ENCODE measurements around the gene ACOT7.

- TF ChIP-seq THRA (CRISPR knock-in tag; IDR thresholded peaks at IDR 0.05; ENCODE audit: borderline replicate concordance) (no peak), ZNF780A (CRISPR knock-in tag; IDR thresholded peaks at IDR 0.05) (no peak), GLMP (CRISPR knock-in tag; IDR thresholded peaks at IDR 0.05; ENCODE audit: borderline replicate concordance) (no peak), HDAC2 (CRISPR knock-in tag; IDR thresholded peaks at IDR 0.05) (no peak), ZBTB20 (CRISPR knock-in tag; IDR thresholded peaks at IDR 0.05; ENCODE audit: borderline replicate concordance, low read depth) (no peak), MTA3 (CRISPR knock-in tag; IDR thresholded peaks at IDR 0.05) (no peak)
Measured at GRCh38 chr1:6338695-6339094, 54.9 kb downstream of the ACOT7 start.

All from HepG2 (cell line).